Embryonic facial prominence (tissue), 1 donor: ENCODE data around the gene OR52L1.

Source experiments
- DNase-seq: peaks from one replicate; pipeline ENCODE4 v3.0.0-alpha.2; 2016; ENCODE audit errors: extremely low spot score

OR52L1 gene

DNA sequence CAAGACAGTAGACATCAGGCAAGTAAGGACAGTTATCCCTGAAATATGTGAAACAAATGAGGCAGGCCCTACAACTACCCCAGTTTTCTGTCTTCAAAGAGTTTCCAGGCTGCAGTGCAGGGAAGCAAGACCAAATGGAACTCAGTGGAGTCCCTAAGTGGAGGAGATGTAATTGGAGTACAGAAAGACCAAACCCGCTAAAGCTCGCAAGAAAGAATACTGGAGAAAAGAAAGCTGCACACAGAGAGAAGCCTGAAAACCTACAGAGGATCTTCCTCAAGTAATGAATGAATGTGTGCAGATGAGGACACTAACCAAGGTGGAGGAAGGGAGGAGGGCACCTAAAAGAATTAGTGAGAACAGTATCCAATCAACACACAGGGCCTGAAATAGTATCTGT is 46.0 kb downstream of the OR52L1 start:
- DNase-seq = no peak

DNA sequence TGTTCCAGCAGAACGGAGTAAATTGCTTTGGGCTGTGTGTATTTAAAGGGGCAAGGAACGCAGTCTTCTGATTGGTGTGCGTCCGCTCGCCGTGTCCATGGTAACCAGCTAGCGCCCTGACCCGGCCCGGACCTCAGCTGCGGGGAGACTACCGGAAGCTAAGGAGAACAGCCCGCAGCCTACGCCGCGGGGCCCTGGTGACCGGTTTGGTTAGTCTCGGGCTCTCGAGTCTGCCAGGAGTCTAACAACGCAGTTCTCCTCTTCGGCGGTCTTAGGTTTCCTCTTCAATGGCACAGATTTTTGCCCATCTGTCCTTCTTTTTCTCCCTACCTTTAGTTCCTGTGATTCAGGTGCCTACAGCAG is 48.2 kb downstream of the OR52L1 start:
- DNase-seq = no peak

DNA sequence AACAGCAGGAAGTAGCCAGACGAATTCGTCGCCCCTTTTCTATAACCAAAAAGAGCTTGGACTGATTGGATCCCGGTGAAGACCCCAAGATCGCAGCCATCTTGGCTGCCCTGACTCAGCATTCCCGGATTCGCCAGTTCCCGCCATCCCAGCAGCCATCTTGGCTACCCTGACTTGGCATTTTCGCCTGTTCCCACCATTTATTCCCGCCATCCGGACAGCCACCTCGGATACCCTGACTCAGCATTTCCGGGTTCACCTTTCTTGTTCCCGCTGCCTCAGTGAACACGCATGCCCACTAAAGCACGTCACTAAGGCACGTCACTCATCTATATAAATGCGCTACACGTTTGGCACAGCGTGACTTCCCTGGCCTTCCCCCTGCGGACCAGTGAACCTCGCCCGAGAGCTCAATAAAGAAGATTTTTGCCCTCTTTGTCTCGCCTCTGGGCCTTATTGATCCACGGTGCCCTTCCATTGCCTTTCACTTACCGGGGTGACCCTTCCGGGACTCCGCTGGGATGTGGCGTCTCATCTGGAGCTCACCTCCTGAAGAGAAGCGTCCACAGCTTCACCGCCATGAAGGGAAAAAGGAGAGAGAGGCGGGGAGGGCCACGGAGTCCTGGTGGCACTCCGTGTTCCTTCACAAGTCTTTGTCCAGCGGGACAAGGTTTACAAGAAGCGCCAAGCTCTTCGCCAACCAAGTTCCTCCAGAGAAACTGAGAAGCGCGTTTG is 48.8 kb downstream of the OR52L1 start:
- DNase-seq = no peak
